ENCODE measurements around the gene ABCC5.
A peak's percentile ranks its signal among the peaks of the same experiment; 100 is the strongest.
"Not testable (repeated sequence)": the region's sequence is repeated elsewhere in the genome, so short reads cannot be mapped to it uniquely, and the experiment has no call there.

Gene ABCC5

DNA sequence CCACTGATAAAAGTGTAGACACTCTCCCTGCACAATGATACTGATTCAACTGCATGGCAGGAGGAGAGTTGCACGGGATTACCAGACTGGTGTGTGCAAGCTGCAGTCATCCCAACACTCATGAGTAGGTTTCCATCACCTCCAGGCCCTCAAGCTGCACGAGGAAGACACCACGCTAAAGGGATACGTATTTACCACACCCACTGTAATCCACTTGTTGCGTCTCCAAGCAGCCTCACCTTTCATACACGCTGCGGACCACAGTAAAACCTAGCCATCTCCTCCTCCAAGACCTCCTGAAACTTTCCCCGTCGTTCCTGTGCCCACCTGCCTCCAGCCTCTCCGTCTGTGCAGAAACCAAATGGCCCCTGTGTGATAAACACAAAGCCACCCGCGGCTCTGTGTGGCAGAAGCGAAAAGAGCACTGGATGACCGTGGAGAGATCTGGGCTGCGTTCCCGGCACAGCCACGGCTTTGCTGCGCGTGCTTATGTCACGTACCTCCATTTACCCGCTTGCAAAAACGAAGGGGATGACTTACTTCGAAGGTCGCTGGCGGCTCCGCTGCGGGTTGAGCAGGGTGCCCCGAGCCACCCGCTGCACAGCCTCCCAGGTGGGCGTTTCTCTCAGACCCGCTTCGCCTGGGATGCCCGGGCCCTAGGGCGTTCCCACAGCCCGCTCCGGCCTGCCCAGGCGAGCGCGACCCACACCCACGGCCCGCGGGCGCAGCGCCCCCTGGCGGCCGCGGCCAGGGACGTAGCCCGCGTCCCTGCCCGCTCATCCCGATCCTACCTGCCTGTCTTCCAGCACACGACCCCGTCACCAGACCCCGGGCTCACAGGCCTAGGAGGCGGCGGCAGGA lies 643 bp downstream of the ABCC5 start:
- DNase-seq (ENCODE audit: low read depth in 1 of 2, low spot score in 1 of 2): peak; percentile 11 to 39

DNA sequence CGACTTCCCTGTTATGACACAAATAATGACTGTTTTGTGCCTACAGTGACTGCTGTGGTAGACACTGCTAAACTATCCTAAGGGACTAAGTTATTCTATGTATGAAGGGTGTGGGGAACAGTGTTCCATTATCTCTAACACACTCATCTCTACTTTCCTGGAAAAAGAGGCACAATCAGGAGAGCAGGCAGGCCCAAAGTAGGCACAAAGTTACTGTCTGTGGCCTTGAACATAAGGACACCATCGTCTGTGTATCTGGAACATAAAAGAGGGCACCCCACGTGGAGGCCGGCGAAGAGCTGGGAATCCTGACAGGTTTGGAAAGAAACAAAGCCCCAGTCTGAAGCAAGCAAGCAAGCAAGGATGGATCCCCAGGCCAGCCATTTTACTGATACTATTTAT lies 1.5 kb downstream of the ABCC5 start:
- DNase-seq (ENCODE audit: low read depth in 1 of 2, low spot score in 1 of 2): no peak

- DNase-seq (ENCODE audit: low read depth in 1 of 2, low spot score in 1 of 2): no peak
These were observed 2.2 kb downstream of the ABCC5 start for GRCh38 chr3:184015381-184016019.

DNA sequence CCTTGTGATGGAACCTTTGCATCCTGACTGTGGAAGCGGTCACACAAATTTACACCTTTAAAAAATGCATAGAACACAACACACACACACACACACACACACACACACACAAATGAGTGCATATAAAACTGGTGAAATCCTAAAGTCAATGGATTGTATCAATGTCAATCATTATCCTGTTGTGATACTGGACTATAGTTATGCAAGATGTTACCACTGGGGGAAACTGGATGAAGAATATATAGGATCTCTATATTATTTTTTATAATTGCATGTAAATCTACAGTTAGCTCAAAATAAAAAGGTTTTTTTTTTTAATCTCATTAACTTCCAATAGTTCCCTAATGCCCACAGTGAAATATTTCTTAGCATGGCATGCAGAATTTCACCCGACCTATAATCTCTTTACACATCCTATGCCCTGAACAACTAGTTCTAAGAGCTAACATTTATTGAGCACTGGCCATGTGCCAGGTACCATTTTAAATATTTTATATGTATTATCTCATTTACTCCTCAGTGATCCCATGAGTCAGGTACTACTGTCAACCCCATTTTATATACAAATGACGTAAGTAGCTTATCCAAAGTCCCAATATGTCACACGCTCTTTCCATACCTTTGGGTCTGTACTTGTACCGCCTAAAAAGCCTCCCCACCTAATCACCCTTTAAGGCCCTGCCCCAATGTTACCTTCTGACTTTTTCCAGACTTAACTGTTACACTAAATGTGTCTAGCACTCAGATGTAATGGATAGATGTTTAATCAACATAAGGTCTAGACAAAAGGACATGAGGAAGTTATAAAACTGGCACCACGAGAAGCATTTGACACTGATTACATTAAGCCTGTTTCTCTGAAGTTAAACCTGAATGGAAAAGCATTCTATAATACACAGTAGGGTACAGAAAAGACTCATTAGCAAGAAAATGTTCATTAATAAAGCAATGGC lies 5.5 kb downstream of the ABCC5 start:
- no peak for DNase-seq (ENCODE audit: low read depth in 1 of 2, low spot score in 1 of 2)

- no peak for DNase-seq (ENCODE audit: low read depth in 1 of 2, low spot score in 1 of 2)
These were observed 6.3 kb downstream of the ABCC5 start for GRCh38 chr3:184011230-184011876.

- DNase-seq (ENCODE audit: low read depth in 1 of 2, low spot score in 1 of 2): no peak
These were observed 9.5 kb downstream of the ABCC5 start for GRCh38 chr3:184008161-184008560.

- not testable (repeated sequence) for DNase-seq (ENCODE audit: low read depth in 1 of 2, low spot score in 1 of 2)
These were observed 10.4 kb downstream of the ABCC5 start for GRCh38 chr3:184007143-184007813.

DNA sequence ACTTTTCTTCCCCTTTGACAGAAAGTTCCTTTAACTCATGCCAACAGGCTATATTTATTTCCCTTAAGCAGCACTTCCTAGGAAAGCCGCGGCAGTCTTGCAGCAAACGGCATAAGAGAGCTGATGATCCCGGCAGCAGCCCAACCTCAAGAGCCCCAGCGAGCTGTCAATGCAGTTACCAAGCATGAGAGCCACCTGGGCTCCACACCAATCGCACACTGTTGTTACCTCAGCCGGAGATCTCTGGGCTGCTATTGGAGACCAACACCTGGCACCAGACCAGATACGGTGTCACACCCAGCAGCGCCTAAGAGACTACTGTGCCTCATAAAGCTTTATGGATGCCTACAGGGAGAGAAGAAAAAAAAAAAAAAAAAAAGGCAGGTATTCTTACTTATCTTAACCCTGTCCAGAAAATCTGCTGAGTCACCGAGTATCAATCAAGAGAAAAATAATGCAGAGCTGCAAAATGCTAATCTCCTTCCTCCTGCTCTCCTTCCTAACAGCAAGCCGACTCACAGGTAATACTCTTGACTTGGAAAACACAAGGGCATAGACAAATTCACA lies 11.7 kb downstream of the ABCC5 start:
- no peak for DNase-seq (ENCODE audit: low read depth in 1 of 2, low spot score in 1 of 2)

GRCh38 chr3:184004476-184004875 lies 13.2 kb downstream of the ABCC5 start:
- no peak for DNase-seq (ENCODE audit: low read depth in 1 of 2, low spot score in 1 of 2)

DNA sequence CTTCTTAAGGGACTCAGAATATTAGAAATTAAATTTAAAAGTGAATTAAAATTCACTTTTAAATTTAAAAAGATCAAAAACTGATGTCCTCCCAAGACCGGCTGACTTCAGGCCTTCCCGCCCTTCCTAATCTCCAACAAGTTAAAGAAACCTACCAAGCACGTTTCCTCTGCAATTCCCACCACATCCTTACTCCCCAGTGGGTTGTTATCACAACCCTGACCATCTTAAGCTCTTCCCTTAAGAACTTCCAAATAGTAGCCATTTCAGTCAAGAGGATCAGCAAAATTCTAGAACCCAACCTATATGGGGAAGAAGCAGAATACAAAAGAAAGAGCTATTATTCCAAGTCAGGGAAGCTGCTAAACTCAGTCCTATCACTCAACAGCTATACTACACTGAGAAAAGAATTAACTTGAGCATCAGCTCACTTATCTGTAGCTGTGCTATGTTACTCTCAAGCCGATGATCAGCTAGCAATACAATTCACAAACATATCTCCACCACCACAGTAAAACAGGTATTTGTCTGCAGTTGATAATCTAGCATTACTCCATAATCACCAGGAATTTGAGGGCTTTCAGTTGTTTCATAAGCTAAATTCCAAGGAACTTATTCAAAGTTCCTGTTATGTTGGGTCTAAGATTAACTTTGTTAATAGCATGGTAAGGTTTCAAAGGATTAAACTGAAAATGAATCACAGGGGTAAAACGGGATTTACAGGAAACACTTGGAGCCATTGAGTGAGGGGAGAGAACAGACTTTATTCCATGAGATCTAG lies 14.3 kb downstream of the ABCC5 start:
- DNase-seq (ENCODE audit: low read depth in 1 of 2, low spot score in 1 of 2): no peak

DNA sequence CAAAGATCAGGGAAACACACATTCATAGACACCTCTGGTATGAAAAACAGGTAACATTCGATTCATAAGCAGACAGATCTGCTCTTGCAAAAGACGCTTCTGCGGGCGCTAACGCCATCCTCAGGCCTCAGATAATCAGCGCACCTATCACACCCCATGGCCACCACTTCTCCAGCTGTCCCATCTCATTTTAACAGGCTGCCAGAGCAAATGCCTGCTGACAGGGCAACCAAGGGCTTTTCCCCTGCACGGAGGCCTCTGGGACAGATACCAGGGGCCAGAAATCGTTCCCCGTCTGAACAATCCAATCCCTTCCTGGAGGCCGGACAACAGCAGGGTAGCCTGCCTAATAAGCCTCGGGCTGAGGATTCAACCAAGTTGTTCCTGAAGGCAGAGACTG lies 15.2 kb downstream of the ABCC5 start:
- no peak for DNase-seq (ENCODE audit: low read depth in 1 of 2, low spot score in 1 of 2)

- no peak for DNase-seq (ENCODE audit: low read depth in 1 of 2, low spot score in 1 of 2)
These were observed 15.9 kb downstream of the ABCC5 start for GRCh38 chr3:184001761-184002160.

GRCh38 chr3:183991403-183991802 lies 26.3 kb downstream of the ABCC5 start:
- DNase-seq (ENCODE audit: low read depth in 1 of 2, low spot score in 1 of 2): no peak

DNA sequence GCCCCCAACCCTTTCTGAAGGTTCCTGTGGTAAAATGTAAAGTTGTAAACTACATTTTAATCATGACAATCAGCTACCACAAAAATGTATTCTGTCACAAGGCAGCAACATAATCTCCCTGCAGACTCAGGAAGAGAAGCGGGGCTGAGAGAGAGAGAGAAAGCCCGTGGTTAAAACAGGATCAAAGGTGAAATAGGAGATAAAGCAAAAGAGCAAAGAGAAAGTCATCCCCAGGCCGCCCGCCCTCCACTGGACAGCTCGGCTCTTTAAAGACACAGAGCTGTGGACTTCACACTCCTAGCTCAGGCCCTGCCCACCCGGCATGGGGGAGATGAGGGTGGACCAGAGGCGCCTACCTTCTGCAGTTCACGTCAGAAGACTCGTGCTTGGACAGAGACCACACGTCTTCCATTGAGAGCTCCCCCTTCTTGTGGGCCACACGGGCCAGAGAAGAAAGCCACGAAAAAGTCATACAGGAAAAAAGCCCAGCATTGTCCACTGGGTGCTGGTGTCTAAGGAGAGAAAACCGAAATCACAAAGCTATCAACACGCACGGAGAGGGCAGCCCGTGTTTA lies 29.4 kb downstream of the ABCC5 start:
- no peak for DNase-seq (ENCODE audit: low read depth in 1 of 2, low spot score in 1 of 2)

DNA sequence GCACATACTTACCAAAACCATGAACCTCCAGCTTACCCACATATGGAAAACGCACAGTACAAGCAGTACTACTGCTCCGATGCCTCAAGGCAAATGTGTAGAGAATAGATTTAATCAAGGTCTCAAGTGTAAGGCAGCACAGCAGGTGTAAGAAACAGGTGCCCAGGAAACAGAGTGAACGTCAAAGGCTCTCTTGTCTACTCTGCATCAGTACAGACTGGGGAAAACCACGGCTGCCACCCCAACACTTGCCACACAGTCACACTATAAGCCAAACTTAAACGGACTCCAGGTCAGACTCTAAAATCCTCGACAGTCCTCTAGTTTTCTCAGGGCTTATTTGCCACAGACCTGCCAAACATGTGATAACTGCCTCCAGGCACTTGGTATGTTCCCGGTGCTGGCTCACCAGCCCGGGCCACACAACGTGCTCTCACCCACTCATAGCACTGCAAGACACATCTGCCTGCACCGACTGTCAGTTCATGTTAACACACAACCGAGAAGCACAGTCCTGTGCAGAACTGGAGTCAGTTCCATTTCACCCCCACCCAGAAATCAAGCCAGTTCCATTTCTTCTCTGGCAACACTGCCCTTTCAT lies 30.6 kb downstream of the ABCC5 start:
- no peak for DNase-seq (ENCODE audit: low read depth in 1 of 2, low spot score in 1 of 2)

DNA sequence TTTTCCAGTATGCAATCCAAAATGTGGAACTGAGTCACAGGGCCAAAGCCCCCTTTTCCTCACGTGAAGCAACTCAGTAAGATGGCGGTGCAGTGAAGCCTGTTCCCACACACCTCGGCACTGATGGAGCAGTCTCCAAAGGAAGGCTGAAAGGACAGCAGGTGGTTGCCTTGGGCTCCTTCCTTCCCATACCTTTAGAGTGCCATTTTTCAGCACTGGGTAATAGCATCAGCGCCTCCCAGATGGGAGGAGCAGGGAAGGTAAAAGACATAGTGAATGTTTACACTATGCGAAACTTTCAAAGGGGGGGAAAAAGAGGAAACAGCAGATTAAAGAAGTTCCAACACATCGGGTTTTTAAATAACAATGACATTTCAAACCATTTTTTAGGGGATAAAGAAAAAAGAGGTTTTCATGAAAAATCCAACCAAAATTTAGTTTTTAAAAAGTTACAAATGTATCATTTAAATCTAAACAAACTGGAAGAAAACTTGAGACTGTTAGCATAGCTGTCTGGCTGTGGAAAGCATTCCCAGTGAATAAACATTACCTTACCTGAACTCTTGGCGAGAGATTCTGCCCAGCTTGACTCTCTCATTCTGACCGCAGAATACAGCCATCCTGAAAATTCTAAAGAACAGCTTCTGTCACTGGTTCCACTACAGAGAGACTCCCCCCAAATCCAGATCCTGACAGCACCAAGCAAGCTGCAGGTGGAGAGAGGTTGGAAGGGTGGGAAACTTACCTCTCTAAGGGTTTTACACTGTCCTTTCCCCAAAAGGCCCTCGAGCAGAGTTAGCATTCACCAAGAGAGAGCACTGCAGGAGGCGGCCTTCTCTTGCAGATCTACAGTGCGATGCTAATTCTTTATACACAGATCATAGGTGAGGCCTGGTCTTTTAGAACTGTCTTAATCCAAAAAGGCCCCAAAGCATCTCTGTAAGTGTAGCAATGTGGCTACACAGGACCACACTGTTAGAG lies 32.6 kb downstream of the ABCC5 start:
- DNase-seq (ENCODE audit: low read depth in 1 of 2, low spot score in 1 of 2): no peak

DNA sequence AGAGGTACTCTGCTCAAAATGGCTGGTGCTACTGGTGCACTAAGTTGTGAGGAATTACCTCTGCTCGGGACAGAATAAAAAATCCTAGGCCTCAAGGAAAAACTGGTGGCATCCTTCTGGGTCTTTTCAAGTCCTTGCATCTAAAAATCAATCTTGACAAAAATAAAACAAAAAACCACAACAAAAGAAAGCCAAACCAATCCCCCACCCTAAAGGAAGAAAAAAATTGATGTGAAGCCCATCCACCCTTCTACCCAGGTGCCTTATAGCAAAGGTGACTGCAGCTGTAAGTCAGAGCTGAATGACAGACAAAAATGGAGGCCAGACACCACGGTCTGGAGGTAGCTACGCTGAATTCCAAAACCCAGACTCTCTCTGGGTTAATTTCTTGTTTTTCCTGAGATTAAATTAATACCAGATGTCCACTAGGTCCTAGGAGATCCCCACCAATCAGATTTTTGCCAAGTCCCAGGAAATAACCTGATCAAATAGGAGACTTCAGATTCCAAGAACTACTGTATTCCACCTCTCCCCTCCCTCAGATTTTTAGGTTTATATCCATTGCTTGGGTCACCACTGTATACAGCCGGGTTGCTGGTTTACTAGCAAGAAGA lies 33.5 kb downstream of the ABCC5 start:
- DNase-seq (ENCODE audit: low read depth in 1 of 2, low spot score in 1 of 2): no peak
